Measurements from ENCODE around the gene SLC16A10. TPM values are rescaled to one million over a fixed set of nuclear protein-coding genes. Genes with fewer than 3 reads are reported as not detected.

Gene SLC16A10
- total RNA-seq, 4 donors from 2014 or later = 1.5 to 8.9 (median 4.2) TPM

DNA sequence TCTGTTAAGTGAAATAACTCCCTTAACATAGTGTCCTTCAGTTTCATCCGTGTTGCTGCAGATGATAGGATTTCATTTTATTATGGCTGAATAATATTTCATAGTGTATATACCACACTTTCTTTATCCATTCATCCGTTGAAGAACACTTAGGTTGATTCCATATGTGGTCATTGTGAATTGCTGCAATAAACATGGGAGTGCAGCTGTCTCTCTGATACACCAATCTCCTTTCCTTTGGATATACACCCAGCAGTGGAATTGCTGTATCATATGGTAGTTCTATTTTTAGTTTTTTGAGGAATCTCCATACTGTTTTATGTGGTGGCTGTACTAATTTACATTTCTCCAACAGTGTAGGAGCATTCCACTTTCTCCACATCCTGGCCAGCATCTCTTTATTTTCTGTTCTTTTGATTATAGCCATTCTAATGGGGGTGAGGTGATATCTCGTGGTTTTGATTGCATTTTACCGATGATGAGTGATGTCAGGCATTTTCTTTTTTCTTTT, 193.2 kb downstream of the SLC16A10 start:
- no peak overlapping the region for H3K27ac ChIP-seq
- intact Hi-C loops (cut with DNase I; ENCODE audit: low total_unique reads) = no loop called here
- no peak for TF ChIP-seq EP300 (IDR thresholded peaks at IDR 0.05; ENCODE audit: low read depth)
- TF ChIP-seq POLR2AphosphoS5 (IDR thresholded peaks at IDR 0.05) = no peak
- TF ChIP-seq POLR2A (IDR thresholded peaks at IDR 0.05) = no peak
- TF ChIP-seq, protein P1, sequence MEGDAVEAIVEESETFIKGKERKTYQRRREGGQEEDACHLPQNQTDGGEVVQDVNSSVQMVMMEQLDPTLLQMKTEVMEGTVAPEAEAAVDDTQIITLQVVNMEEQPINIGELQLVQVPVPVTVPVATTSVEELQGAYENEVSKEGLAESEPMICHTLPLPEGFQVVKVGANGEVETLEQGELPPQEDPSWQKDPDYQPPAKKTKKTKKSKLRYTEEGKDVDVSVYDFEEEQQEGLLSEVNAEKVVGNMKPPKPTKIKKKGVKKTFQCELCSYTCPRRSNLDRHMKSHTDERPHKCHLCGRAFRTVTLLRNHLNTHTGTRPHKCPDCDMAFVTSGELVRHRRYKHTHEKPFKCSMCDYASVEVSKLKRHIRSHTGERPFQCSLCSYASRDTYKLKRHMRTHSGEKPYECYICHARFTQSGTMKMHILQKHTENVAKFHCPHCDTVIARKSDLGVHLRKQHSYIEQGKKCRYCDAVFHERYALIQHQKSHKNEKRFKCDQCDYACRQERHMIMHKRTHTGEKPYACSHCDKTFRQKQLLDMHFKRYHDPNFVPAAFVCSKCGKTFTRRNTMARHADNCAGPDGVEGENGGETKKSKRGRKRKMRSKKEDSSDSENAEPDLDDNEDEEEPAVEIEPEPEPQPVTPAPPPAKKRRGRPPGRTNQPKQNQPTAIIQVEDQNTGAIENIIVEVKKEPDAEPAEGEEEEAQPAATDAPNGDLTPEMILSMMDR (IDR thresholded peaks at IDR 0.05) = no peak
- no peak overlapping the region for H3K4me3 ChIP-seq
- peaks cover 0 to 18% (median 2%) of the 10 kb centered on the region in 4 donors for H3K4me1 ChIP-seq
- H3K9me3 ChIP-seq = no peaks in the 10 kb centered on the region
- in situ Hi-C loops (cut with MboI; ENCODE audit: low pct_ligation_motif_present in 1 of 4, low pct_unique_long_range_greater_than_20kb in 1 of 4, low sequenced_read_pairs in 3 of 4) = no loop called here
- no peak for DNase-seq
- no peaks in the 10 kb centered on the region for H3K27me3 ChIP-seq
- 77 to 83% methylated on average over 4 of the region's 4 CpGs for WGBS, 2 donors (ENCODE audit: low coverage in 1 of 2)
- H3K36me3 ChIP-seq = peaks cover 0 to 32% (median 10%) of the 10 kb centered on the region in 4 donors

Small RNAs within 50 kb of the gene (small RNA-seq; reads per million reads assigned to genes)
- 0 reads per million in 4 donors for gene RNU6-960P

Other genes with a start within 250 kb of the SLC16A10 start
- gene AMD1, start 212.7 kb upstream of the SLC16A10 start, total RNA-seq = 10 to 100 TPM; 50.7 to 86.4 (median 75.1) TPM
- 10 to 100 TPM; 13.5 to 53.4 (median 24.6) TPM for gene GTF3C6, start 128.8 kb upstream of the SLC16A10 start, total RNA-seq
- 10 to 100 TPM in 1 of 4 donors, 1 to 10 TPM in 2, not detected in 1; 3.0 to 13.3 (median 6.8) TPM for gene RPF2, start 105.5 kb upstream of the SLC16A10 start, total RNA-seq